HG03457 (cell line): Measurements from ENCODE around the gene CLDN22.
"Not testable (repeated sequence)": the region's sequence is repeated elsewhere in the genome, so short reads cannot be mapped to it uniquely, and the experiment has no call there.

Experiments used
- ATAC-seq: cut with Tn5 transposase; IDR thresholded peaks from one replicate; pipeline ENCODE4 v1.9.1; 2021; ENCODE audit warnings: moderate number of reproducible peaks; ENCODE audit not compliant: unreplicated experiment

The CLDN22 gene

DNA sequence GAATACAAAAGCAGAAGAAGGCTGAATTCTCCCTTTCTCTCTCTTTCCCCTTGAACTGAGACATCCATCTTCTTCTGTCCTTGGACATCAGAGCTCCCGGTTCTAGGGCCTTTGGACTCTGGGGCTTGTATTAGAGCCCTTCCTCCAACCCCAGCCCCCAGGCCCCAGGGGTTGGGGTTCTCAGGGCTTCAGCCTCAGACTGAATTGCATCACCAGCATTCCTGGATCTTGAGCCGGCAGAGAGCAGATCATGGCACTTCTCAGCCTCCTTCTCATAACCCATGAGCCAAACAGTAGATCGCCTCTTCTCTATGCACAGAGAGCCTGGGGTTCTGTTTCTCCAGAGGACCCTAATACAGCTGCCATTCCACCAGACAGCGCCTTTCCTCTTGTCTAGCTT lies 27.5 kb upstream of the CLDN22 start:
- no peak for ATAC-seq

DNA sequence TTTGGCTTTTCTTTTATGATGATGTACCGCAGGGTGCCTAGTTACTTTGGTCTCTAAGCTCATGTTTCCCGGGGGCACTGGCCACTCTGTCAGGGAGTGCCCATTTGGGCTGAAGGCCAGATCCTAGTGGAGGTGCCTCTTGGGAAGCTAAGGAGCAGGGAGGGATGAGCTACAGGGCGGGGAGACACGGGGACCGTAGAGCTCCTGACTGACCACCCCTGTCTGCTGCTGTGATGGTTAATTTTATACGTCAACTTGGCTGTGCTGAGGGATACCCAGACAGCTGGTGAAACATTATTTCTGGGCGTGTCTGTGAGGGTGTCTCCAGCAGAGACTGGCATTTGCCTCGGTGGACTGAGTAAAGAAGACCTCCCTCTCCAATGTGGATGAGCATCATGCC lies 27.1 kb upstream of the CLDN22 start:
- ATAC-seq, result no peak

DNA sequence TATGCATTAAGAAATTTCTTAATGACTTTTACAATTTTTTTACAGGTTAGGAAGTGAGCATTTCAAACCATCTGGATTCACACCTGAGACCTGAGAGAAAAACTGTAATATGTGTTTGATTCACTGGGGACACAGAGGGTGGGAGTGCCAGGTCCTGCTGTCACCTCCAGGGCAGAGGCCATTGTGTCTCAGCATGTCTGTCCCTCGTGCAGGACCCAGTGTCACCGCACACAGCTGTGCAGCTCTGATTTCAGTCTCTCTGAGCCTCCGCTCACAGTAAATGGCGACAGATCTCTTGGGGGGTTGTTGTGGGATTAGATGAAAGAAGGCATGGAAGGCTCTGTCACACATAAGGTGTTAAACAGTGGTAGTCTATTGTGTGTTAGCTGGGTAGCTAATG lies 25.2 kb upstream of the CLDN22 start:
- no peak for ATAC-seq

DNA sequence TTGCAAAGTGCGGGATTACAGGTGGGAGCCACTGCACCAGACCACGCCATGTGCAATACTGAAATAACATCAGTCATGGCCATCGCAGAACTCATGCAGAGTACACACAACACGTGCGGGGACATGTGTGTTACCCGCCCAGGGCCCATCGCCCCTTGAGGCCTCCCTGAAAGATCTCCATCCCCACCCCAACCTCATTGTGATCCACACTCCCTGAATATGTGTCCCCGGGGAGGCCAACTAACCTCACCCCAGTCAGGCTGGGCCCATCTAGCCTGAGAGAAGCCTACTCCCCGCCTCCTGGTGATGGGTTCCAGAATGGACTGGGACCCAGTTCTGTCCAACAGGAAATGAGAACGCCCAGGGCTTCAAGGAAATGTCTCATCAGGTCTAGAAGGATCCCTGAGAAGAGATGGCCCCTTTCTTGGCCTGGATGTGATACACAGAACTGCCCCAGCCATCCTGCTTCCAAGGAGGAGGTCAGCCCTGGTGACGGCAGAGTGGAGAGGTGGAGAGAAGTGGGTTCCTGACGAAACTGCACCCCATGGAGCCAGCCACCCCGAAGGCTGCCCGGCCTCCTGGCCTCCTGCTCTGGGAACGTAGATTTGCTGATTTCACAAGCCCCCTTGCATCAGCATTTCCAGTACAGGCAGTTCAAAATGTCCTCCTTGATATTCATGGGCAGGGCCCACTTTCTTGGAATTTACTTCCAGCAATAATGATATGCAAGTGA lies 24.6 kb upstream of the CLDN22 start:
- no peak for ATAC-seq

- no peak for ATAC-seq
These were observed 23.7 kb upstream of the CLDN22 start for GRCh38 chr4:183343730-183344129.

DNA sequence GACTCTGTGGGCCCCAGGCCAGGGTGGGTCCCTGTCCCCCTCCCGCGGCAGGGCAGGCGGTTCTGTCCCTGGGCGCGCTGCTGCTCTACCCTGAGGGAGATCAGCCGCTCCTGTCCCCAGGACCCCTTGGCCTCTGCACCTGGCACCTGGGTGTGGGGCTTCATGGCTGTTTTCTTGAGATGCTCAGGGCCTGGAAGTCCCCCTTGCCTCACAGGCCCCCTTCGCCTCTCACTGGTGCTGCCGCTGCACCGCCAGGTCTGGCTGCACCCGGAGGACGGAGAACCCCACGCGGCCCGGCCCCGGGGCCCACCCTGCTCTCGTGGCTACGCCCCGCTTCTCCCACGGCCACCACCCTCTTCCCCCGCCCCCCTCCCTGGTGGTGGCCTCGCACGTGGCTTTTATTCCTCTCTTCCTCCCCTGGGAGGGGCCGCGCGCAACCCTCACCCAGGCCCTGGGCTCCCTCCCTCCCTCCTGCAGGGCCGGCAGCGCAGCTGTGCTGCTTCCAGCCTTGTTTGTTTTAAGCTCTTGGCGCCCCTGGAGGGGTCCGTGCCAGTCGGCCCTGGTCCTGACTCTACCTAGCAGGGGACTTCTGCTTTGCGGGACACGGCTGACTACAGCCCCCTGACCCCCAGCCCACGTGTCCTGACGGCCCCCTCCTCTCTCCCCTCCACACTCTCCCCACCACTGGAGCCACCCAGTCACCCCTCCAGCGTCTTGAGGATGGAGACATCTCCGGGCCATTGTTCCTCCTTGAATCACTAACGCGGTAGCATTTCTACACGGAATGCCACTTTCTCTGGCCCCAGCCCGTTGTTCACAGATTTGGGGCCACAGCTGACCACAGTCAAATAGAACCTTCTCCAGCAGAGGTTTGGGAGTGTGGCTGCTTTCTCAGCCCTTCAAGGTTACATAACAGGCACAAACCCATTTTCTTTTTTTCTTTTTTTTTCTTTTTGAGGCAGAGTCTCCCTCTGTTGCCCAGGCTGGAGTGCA lies 22.8 kb upstream of the CLDN22 start:
- ATAC-seq, result no peak

DNA sequence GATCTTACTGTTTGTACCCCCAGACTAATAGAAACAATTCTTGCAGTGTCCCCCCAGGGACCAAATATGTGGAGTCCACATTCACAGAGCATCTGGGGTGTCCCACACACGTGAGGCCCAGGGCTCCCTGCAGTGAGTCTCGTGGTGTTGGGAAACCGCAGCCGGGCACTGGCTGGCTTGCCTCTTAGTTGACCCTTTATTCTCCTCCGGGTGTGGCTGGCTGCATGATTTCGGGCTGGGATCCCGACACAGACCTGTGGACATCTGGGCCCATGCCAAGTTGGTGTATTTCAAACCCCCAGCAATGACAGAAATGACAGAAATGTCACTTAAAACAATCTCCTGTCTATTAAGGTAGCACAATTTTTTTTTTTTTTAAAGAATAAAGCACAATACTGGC lies 17.8 kb upstream of the CLDN22 start:
- no peak for ATAC-seq

DNA sequence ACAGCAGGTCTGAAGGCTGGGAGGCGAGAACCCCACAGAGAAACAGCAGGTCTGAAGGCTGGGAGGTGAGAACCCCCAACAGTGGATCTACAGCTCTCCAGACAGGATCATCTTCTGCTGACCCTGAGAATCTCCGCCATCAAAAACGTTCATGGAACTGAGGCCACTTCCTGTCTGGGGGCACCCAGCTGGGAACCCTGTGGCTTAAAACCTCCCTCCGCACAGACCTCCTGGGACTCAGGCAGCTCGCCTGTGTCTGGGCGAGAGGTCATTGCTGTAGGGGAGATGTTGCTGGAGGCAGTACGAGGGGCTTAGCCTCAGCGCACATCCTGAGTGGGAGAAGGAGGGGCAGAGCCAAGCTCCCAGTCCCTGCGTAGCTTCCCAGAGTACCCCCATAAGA lies 17.3 kb upstream of the CLDN22 start:
- no peak for ATAC-seq

- ATAC-seq, result no peak
These were observed 15.4 kb upstream of the CLDN22 start for GRCh38 chr4:183335369-183335940.

DNA sequence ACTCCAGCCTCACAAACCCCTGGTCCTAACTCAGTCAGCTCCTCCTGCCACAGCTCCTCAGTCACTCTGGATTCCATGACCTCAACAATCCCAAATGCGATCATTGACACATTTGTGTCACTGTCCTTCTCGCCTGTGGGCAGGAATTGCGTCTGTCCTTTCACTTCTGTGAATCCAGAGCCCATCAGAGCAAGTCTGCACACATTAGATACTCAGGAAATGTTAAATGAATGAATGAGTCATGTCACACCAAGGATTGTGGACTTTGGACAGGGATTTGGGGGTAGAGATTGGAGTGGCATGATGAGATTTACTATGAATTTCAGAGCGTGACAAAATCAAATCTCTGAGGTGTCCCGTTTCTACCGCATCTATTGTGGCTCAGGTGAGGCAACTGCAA lies 13.9 kb upstream of the CLDN22 start:
- no peak for ATAC-seq

- ATAC-seq, result no peak
These were observed 13.1 kb upstream of the CLDN22 start for GRCh38 chr4:183333202-183333601.

GRCh38 chr4:183332447-183332846 lies 12.4 kb upstream of the CLDN22 start:
- ATAC-seq, result no peak

- no peak for ATAC-seq
These were observed 10.8 kb upstream of the CLDN22 start for GRCh38 chr4:183330841-183331240.

DNA sequence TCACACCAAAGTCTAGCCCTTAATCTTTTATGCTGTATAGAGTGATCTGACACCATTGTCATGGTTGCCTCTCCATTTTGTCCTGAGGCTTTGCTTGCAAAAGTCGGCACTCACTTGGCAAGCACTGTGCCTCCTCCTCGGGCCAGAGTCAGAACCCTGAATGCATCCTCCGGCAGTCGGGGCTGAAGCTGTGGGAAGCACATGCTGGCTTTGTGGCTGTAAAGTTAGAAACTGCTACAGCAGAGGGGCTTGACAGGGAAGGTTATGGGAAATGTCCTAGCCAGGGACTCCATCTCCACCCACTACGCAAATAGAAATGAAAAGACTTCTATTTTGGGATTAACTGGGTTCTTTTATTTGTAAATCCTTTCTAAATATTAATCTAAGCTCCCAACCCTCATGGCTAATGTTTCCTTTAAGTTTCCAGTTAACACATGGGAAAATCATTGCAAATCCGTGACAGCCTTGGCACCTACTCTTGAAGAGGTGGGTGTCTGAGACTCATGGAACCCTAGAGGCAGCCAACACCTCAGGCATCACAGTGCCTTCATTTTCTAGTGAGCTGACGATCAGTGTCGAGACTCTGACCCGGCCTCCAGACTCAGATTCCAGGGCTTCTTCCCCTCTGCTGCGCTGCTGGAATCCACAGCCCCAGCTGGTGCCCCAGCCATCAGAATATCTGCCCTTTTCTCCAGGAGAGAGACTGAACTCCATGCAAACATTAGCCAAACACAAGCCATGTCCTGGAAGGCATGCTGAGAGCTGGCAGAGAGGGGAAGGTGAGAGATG lies 10.1 kb upstream of the CLDN22 start:
- no peak for ATAC-seq

- ATAC-seq, result no peak
These were observed 9.2 kb upstream of the CLDN22 start for GRCh38 chr4:183329244-183329643.

DNA sequence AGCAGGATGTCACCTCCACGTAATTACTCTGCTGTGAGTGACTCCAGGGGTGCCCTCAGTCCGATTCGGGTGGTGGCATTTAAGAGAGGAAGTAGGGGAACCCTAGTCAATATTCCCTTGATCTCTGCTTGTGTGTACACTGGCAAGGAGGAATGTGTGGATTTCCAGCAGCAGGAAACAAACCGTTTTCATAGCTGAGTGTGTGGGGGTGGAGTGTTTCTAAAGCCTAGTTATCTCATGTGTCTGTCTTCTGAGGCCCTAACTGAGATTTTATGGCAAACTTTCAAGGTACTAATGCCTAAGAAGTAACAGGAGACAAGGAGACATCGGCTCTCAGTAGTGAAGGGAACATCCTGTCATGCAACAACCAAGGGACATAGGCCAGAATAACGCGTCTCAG lies 8.8 kb upstream of the CLDN22 start:
- no peak for ATAC-seq

DNA sequence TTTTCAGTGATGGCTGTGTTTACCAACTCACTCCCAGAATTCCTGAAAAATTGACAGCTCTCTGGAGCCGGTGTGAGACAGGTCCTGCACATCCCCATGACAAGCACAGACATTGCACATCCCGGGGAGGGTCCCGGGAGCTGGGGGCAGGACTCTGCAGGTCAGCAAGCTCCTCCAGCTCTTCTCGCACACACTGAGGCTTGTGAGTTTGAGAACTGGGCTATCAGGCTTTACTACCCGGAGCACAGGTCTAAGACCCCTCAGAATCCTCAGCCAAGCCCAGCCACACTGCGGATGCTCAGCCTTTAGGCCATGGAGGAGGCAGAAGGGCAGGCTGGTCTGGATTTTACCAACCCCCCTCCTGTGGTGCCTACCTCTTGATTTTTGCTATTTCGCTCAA lies 7.8 kb upstream of the CLDN22 start:
- no peak for ATAC-seq

DNA sequence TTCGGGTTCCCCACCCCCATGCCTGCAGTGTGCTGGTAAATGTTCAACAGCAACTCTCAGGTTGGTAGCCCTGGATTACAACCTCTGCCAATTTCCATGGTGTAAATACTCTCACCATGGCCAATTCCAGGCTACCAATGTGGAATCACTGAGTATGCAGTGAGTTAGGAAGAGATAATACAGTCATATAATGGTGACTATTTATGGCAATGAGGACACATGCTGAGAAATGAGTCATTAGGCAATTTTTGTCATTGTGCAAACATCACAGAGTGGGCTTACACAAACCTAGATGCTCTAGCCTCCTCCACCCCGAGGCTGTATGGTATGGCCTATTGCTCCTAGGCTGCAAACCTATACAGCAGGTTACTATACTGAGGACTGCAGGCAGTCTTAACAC lies 6.8 kb upstream of the CLDN22 start:
- no peak for ATAC-seq

- not testable (repeated sequence) for ATAC-seq
These were observed 6.3 kb upstream of the CLDN22 start for GRCh38 chr4:183326387-183326786.

- no peak for ATAC-seq
These were observed 4.5 kb upstream of the CLDN22 start for GRCh38 chr4:183324619-183325018.

DNA sequence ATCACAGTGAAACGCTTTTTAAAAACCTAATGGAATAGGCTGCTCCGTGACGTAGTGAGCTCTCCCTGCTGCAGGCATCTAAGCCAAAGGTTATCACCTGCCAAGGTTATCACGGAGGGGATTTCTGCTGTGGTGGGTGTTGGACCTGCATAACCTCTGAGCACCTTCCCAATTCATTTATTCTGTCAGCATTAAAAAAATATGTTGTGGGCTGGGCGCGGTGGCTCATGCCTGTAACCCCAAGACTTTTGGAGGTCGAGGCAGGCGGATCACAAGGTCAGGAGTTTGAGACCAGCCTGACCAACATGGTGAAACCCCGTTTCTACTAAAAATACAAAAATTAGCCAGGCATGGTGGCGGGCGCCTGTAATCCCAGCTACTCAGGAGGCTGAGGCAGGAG lies 4.0 kb upstream of the CLDN22 start:
- ATAC-seq, result not testable (repeated sequence)
